LNCaP clone FGC (cell line): Measurements from ENCODE around the gene HLA-E.
"Not testable (repeated sequence)": the region's sequence is repeated elsewhere in the genome, so short reads cannot be mapped to it uniquely, and the experiment has no call there.

Source experiments
- DNase-seq: peaks from one replicate; pipeline ENCODE4 v3.0.0-alpha.2; 2011; ENCODE audit warnings: low read depth
- H3K4me3 ChIP-seq: 2 replicates; pipeline ENCODE4 v1.5.1; 2011; ENCODE audit warnings: mild to moderate bottlenecking, low read depth, low read length, control low read depth
- TF ChIP-seq, protein P1 (sequence below): IDR thresholded peaks from 2 replicates; pipeline ENCODE4 v1.5.1; 2012; ENCODE audit warnings: mild to moderate bottlenecking; ENCODE audit not compliant: control insufficient read depth, insufficient read depth; ENCODE audit errors: extremely low read depth

Gene HLA-E

DNA sequence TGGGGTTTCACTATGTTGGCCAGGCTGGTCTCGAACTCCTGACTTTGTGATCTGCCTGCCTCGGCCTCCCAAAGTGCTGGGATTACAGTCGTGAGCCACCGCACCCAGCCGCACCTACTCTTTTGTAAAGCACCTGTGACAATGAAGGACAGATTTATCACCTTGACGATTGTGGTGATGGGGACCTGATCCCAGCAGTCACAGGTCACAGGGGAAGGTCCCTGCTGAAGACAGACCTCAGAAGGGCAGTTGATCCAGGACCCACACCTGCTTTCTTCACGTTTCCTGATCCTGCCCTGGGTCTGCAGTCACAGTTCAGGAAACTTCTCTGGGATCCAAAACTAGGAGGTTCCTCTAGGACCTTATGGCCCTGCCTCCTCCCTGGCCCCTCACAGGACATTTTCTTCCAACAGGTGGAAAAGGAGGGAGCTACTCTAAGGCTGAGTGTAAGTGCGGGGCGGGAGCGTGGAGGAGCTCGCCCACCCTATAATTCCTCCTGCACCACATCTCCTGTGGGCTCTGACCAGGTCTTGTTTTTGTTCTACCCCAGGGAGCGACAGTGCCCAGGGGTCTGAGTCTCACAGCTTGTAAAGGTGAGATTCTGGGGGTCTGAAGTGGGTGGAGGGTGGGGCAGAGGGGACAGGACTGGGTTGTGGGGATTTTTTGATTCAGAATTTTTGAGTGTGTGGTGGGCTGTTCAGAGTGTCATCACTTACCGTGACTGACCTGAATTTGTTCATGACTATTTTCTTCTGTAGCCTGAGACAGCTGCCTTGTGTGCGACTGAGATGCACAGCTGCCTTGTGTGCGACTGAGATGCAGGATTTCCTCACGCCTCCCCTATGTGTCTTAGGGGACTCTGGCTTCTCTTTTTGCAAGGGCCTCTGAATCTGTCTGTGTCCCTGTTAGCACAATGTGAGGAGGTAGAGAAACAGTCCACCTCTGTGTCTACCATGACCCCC, 3.0 kb downstream of the HLA-E start:
- TF ChIP-seq, protein P1, sequence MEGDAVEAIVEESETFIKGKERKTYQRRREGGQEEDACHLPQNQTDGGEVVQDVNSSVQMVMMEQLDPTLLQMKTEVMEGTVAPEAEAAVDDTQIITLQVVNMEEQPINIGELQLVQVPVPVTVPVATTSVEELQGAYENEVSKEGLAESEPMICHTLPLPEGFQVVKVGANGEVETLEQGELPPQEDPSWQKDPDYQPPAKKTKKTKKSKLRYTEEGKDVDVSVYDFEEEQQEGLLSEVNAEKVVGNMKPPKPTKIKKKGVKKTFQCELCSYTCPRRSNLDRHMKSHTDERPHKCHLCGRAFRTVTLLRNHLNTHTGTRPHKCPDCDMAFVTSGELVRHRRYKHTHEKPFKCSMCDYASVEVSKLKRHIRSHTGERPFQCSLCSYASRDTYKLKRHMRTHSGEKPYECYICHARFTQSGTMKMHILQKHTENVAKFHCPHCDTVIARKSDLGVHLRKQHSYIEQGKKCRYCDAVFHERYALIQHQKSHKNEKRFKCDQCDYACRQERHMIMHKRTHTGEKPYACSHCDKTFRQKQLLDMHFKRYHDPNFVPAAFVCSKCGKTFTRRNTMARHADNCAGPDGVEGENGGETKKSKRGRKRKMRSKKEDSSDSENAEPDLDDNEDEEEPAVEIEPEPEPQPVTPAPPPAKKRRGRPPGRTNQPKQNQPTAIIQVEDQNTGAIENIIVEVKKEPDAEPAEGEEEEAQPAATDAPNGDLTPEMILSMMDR, result no peak
- no peak overlapping the region for H3K4me3 ChIP-seq
- no peak for DNase-seq

DNA sequence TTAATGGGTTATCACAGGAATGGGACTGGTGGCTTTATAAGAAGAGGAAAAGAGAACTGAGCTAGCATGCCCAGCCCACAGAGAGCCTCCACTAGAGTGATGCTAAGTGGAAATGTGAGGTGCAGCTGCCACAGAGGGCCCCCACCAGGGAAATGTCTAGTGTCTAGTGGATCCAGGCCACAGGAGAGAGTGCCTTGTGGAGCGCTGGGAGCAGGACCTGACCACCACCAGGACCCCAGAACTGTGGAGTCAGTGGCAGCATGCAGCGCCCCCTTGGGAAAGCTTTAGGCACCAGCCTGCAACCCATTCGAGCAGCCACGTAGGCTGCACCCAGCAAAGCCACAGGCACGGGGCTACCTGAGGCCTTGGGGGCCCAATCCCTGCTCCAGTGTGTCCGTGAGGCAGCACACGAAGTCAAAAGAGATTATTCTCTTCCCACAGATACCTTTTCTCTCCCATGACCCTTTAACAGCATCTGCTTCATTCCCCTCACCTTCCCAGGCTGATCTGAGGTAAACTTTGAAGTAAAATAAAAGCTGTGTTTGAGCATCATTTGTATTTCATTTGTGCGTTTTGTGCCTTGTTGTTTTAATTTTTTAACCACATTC, 4.4 kb downstream of the HLA-E start:
- TF ChIP-seq, protein P1, result no peak
- no peak overlapping the region for H3K4me3 ChIP-seq
- no peak for DNase-seq

DNA sequence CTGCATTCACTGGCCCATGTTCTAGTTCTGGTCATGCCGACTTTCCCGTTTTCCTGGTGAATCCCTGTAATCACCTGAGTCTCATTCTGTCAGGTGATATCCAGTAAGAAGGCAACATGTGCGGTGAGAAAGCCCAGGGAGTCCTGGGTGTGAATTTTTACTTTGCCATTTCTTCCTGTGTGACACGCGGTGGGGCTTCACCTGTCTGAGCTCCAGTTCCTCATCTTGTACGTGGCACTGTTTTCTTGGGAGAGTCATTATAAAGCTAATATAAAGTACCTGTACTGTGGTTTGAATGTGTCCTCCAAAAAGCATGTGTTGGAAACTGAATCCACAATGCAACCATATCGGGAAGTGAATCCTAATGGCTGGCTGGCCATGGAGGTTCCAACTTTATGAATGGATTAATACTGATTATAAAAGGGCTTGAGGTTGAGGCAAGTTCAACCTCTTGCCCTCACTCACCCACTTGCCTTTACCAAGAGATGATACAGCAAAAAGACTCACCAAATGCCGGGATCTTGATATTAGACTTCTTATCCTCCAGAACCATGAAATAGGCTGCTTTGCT, 5.1 kb downstream of the HLA-E start:
- DNase-seq, result no peak
- no peak overlapping the region for H3K4me3 ChIP-seq

DNA sequence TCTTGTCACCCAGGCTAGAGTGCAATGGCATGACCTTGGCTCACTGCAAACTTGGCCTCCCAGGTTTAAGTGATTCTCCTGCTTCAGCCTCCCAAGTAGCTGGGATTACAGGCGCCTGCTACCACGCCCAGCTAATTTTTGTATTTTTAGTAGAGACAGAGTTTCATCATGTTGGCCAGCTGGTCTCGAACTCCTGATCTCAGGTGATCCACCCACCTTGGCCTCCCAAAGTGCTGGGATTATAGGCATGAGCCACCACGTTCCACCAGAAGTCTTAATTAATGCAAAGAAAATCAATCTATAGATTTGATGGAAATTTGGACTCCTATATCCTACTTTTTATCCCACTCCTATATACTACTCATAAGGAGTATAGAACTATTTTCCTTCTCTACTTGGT, 5.8 kb downstream of the HLA-E start:
- not testable (repeated sequence) for DNase-seq

More for the DNA sequence above, 5.1 kb downstream of the HLA-E start:
- TF ChIP-seq, protein P1, result no peak

DNA sequence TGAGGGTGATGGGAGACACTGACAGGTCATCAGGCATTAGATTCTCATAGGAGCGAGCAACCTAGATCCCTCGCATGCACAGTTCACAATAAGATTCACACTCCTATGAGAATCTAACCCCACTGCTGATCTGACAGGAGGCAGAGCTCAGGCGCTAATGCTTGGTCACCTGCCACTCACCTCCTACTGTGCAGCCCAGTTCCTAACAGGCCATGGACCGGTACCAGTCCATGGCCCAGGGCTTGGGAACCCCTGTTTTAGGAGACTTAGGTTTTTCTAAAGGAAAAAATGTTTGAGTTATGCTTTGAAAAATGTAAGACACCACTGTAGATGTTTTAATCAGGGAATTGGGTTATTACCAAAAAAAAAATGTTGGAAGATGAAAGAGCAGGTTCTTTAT, 6.7 kb downstream of the HLA-E start:
- TF ChIP-seq, protein P1, result no peak
- no peak overlapping the region for H3K4me3 ChIP-seq
- DNase-seq, result no peak

More for the DNA sequence above, 5.8 kb downstream of the HLA-E start:
- not testable (repeated sequence) for H3K4me3 ChIP-seq

DNA sequence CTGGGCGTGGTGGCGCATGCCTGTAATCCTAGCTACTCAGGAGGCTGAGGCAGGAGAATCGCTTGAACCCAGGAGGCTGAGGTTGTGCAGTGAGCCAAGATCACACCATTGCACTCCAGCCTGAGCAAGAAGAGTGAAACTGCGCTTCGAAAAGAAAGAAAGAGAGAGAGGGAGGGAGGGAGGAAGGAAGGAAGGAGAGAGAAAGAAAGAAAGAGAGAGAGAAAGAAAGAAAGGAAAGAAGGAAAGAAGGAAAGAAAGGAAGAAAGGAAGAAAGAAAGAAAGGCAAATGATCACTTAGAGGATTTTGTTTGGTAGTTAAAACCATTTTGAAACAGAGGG, 7.9 kb downstream of the HLA-E start:
- DNase-seq, H3K4me3 ChIP-seq: not testable (repeated sequence)

DNA sequence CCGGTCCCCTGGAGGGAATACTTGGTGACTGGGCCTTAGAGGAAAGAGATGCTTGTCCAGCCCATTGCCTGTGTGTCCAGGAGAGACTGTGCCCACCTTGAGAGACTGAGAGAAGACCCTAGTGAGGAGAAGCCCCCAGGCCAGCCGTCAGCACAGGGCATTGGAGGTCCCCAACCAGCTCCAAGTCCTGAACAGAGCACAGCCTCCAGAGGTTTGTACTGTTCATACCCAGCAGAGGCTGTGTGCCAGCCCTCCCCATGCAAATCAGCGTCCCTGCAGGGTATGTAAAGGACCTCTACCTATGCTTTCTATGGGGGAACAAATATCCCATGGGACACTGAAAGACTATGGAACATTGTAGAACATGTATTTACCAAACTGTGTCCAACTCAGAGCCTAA, 8.4 kb downstream of the HLA-E start:
- TF ChIP-seq, protein P1, result no peak
- no peak for DNase-seq
- no peak overlapping the region for H3K4me3 ChIP-seq

DNA sequence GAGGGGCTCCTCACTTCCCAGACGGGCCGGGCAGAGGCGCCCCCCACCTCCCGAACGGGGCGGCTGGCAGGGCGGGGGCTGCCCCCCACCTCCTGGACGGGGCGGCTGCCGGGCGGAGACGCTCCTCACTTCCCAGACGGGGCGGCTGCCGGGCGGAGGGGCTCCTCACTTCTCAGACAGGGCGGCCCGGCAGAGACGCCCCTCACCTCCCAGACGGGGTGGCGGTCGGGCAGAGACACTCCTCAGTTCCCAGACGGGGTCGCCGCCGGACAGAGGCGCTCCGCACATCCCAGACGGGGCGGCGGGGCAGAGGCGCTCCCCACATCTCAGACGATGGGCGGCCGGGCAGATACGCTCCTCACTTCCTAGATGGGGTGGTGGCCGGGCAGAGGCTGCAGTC, 9.4 kb downstream of the HLA-E start:
- not testable (repeated sequence) for DNase-seq, H3K4me3 ChIP-seq
